WTC11 (cell line): Measurements from ENCODE around the gene GPR150. TPM values are rescaled to one million over a fixed set of nuclear protein-coding genes. Genes with fewer than 3 reads are reported as not detected.
A peak's percentile ranks its signal among the peaks of the same experiment; 100 is the strongest.

Source experiments
- ATAC-seq: fragments of 200-7000 bp; cut with Tn5 transposase; 2 replicates; pipeline ENCODE4 v1.10.0; 2021; ENCODE audit warnings: mild to moderate bottlenecking, moderate library complexity
- CTCF ChIA-PET: fragments of 300-600 bp; sonication (Branson Sonifier 250); formaldehyde crosslinking; loops from one replicate; lab custom pipeline; 2021; ENCODE audit warnings: antibody characterized with exemption; lab: Charles Lee
- POLR2A ChIA-PET: fragments of 350-600 bp; sonication (Branson Sonifier 250); formaldehyde crosslinking; loops from one replicate; lab custom pipeline; 2021; ENCODE audit warnings: antibody characterized with exemption; lab: Charles Lee
- DNase-seq: peaks from one replicate; pipeline ENCODE4 v3.0.0; 2021; ENCODE audit warnings: low spot score
- H3K27ac Mint-ChIP-seq: 2 replicates; pipeline ENCODE4 v1.8.0; 2021; ENCODE audit warnings: mixed read lengths
- H3K27me3 Mint-ChIP-seq: 2 replicates; pipeline ENCODE4 v1.8.0; 2021; ENCODE audit warnings: low read depth, mild to moderate bottlenecking, moderate library complexity, mixed read lengths
- H3K36me3 Mint-ChIP-seq: 2 replicates; pipeline ENCODE4 v1.8.0; 2021; ENCODE audit warnings: mixed read lengths
- H3K4me1 Mint-ChIP-seq: 2 replicates; pipeline ENCODE4 v1.8.0; 2022; ENCODE audit warnings: mixed read lengths
- H3K4me3 Mint-ChIP-seq: 2 replicates; pipeline ENCODE4 v1.8.0; 2021; ENCODE audit warnings: mild to moderate bottlenecking, moderate library complexity, mixed read lengths
- H3K9me3 Mint-ChIP-seq: 2 replicates; pipeline ENCODE4 v1.8.0; 2021; ENCODE audit warnings: mixed read lengths
- ELF4 ChIP-seq: sonication (generic); formaldehyde crosslinking; IDR thresholded peaks from 2 replicates; pipeline ENCODE4 v1.8.1; 2022; ENCODE audit warnings: low read depth, mild to moderate bottlenecking, moderate library complexity, missing genetic modification reagents
- FOXP1 ChIP-seq: sonication (generic); formaldehyde crosslinking; IDR thresholded peaks from 2 replicates; pipeline ENCODE4 v1.8.0; 2022; ENCODE audit warnings: missing genetic modification reagents, mild to moderate bottlenecking, moderate library complexity, borderline replicate concordance
- IRF2 ChIP-seq: sonication (generic); formaldehyde crosslinking; IDR thresholded peaks from 2 replicates; pipeline ENCODE4 v1.8.0; 2022; ENCODE audit warnings: low read depth, missing genetic modification reagents, borderline replicate concordance
- NFE2L1 ChIP-seq: sonication (generic); formaldehyde crosslinking; IDR thresholded peaks from 2 replicates; pipeline ENCODE4 v1.8.1; 2023; ENCODE audit warnings: missing genetic modification reagents
- NFYB ChIP-seq: sonication (generic); formaldehyde crosslinking; conservative IDR thresholded peaks from 2 replicates; pipeline ENCODE4 v1.8.0; 2022; ENCODE audit warnings: low read depth, missing genetic modification reagents
- RORB ChIP-seq: fragments of 250-450 bp; sonication (Bioruptor Pico); IDR thresholded peaks from 2 replicates; pipeline ENCODE4 v1.9.0; 2021; ENCODE audit warnings: mild to moderate bottlenecking
- SOX15 ChIP-seq: fragments of 250-450 bp; sonication (Bioruptor Pico); IDR thresholded peaks from 2 replicates; pipeline ENCODE4 v1.9.0; 2021; ENCODE audit warnings: mild to moderate bottlenecking
- ZNF423 ChIP-seq: fragments of 250-450 bp; sonication (Bioruptor Pico); IDR thresholded peaks from 2 replicates; pipeline ENCODE4 v2.1.2; 2022; ENCODE audit warnings: mild to moderate bottlenecking, moderate library complexity
- total RNA-seq: library from RNA; stranded (reverse); gene quantifications from 3 replicates; pipeline ENCODE4 v1.2.3, GENCODE V29; 2021
- TF ChIP-seq, protein P1 (sequence below): sonication (generic); formaldehyde crosslinking; IDR thresholded peaks from 2 replicates; pipeline ENCODE4 v1.8.1; 2023; ENCODE audit warnings: mild to moderate bottlenecking, missing genetic modification reagents, moderate library complexity
- TF ChIP-seq, protein P2 (sequence below): sonication (generic); formaldehyde crosslinking; IDR thresholded peaks from 2 replicates; pipeline ENCODE4 v1.8.1; 2022; ENCODE audit warnings: mild to moderate bottlenecking, missing genetic modification reagents, moderate library complexity, borderline replicate concordance
- TF ChIP-seq, protein P3 (sequence below): sonication (generic); formaldehyde crosslinking; IDR thresholded peaks from 2 replicates; pipeline ENCODE4 v1.8.0; 2022; ENCODE audit warnings: mild to moderate bottlenecking, missing genetic modification reagents
- TF ChIP-seq, protein P4 (sequence below): fragments of 250-450 bp; sonication (Bioruptor Pico); IDR thresholded peaks from 2 replicates; pipeline ENCODE4 v2.1.2; 2022; ENCODE audit warnings: mild to moderate bottlenecking, moderate library complexity
- TF ChIP-seq, protein P5 (sequence below): sonication (generic); formaldehyde crosslinking; IDR thresholded peaks from 2 replicates; pipeline ENCODE4 v1.8.0; 2023; ENCODE audit warnings: missing genetic modification reagents, mild to moderate bottlenecking, borderline replicate concordance
- TF ChIP-seq, protein P6 (sequence below): fragments of 200-600 bp; IDR thresholded peaks from 2 replicates; pipeline ENCODE4 v1.8.0; 2022; ENCODE audit warnings: antibody characterized with exemption

Gene GPR150
- total RNA-seq, 1 experiment from 2014 or later = 0.13 TPM

DNA sequence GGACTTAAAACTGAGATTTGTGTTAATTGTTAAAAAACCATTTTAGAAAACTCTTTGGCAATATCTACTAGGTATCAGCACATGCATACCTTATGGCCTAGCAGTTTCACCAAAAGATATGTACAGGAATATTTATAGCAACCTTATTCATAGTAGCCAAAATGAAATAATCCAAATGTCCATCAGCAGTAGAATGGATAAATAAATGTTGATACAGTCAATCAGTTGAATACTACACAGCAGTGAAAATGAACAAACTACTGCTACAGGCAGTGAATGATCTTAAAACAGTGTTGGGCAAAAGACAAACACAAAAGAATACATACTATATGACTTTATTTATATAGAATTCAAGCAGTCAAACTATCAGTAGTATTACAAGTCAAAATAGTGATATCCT, 43.1 kb downstream of the GPR150 start:
- ChIA-PET POLR2A (no interaction called here), CTCF (no interaction called here)
- TF ChIP-seq NFYB (CRISPR knock-in tag) (no peak), FOXP1 (CRISPR knock-in tag) (no peak), ZNF423 (CRISPR knock-in tag) (no peak), SOX15 (no peak)
- TF ChIP-seq, protein P1, sequence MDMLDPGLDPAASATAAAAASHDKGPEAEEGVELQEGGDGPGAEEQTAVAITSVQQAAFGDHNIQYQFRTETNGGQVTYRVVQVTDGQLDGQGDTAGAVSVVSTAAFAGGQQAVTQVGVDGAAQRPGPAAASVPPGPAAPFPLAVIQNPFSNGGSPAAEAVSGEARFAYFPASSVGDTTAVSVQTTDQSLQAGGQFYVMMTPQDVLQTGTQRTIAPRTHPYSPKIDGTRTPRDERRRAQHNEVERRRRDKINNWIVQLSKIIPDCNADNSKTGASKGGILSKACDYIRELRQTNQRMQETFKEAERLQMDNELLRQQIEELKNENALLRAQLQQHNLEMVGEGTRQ (CRISPR knock-in tag) = no peak
- TF ChIP-seq, protein P2, sequence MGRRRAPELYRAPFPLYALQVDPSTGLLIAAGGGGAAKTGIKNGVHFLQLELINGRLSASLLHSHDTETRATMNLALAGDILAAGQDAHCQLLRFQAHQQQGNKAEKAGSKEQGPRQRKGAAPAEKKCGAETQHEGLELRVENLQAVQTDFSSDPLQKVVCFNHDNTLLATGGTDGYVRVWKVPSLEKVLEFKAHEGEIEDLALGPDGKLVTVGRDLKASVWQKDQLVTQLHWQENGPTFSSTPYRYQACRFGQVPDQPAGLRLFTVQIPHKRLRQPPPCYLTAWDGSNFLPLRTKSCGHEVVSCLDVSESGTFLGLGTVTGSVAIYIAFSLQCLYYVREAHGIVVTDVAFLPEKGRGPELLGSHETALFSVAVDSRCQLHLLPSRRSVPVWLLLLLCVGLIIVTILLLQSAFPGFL (CRISPR knock-in tag) = no peak
- Mint-ChIP-seq H3K27me3 (no peaks in the 10 kb centered on the region; the same call in 1 of the 2 replicates), H3K27ac (no peak overlapping the region), H3K4me1 (0 out of 2 replicates have a peak, but pooled peaks cover 3% of the 10 kb centered on the region), H3K36me3 (no peaks in the 10 kb centered on the region), H3K9me3 (no peaks in the 10 kb centered on the region), H3K4me3 (no peak overlapping the region)
- ATAC-seq (no peak), DNase-seq (no peak)

DNA sequence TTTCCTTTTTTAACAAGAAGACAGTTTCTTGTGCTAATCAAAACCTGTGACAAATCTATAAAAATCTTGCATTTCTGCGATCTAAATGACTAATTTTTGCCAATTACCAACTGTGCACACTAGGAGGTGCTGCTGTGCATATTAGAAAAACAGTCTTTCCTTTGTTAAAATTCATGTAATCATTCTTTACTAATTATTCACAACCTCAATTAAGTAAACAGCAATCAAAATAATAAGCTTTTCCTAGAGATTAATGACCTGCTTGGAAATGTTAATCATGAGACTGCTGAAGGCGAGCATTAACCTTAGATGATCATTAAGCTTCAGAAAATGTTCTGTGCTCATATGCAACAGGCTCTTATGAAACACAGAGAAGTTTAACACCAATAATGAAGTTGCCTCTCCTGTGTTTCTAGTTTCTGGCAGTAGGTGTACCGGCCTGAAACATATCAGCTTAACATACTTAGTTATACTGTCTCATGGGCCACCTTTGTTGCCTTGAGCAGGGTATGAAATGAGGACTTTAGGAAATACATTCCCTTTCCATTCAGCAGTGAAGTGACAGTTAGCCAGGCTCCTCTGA, 44.4 kb downstream of the GPR150 start:
- CTCF ChIA-PET = interaction anchor here (0.6 to 1.0 kb wide), 6 partner anchors 13 to 430 kb away, joined by 3 to 4 read pairs (median 3); partner anchors contain the start of gene RHOBTB3

DNA sequence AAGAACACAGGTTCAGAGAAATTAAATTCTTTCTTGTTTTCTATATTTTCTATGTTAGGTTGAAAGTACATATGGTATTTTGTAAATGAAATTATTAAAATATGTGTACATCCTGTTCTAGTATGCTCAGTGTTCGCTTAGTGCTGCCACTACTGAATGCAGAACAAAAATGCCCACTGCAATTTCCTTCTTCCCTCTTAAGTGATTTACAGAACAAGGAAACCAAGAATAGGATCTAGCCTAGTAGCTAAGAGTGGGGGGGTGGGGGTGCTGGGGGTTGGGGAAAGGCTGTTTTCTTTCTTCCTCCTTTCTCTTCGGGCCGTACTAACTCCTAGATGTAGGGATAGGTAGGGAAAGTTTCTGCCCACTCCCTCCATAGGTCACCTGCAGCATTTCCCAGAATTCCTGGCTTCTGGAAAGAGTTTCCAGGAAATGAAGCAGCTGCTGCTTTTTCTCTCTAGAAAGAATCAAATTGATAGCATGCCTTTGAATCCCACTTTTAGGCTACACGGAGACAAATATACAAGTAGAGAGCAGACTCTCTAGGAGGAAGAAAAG, 47.3 kb downstream of the GPR150 start:
- Mint-ChIP-seq H3K27me3 (no peaks in the 10 kb centered on the region), H3K9me3 (no peaks in the 10 kb centered on the region), H3K4me1 (0 out of 2 replicates have a peak, but pooled peaks cover 4% of the 10 kb centered on the region), H3K36me3 (no peaks in the 10 kb centered on the region), H3K27ac (no peak overlapping the region), H3K4me3 (no peak overlapping the region)
- ChIA-PET POLR2A (no interaction called here), CTCF (interaction anchor here (0.6 kb wide), 1 partner anchor 21 kb away, joined by 3 read pairs; the partner anchor contains the start of gene RFESD)
- ATAC-seq (no peak), DNase-seq (no peak)
- TF ChIP-seq, protein P3, sequence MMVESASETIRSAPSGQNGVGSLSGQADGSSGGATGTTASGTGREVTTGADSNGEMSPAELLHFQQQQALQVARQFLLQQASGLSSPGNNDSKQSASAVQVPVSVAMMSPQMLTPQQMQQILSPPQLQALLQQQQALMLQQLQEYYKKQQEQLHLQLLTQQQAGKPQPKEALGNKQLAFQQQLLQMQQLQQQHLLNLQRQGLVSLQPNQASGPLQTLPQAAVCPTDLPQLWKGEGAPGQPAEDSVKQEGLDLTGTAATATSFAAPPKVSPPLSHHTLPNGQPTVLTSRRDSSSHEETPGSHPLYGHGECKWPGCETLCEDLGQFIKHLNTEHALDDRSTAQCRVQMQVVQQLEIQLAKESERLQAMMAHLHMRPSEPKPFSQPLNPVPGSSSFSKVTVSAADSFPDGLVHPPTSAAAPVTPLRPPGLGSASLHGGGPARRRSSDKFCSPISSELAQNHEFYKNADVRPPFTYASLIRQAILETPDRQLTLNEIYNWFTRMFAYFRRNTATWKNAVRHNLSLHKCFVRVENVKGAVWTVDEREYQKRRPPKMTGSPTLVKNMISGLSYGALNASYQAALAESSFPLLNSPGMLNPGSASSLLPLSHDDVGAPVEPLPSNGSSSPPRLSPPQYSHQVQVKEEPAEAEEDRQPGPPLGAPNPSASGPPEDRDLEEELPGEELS (CRISPR knock-in tag) = no peak
- TF ChIP-seq, protein P4, sequence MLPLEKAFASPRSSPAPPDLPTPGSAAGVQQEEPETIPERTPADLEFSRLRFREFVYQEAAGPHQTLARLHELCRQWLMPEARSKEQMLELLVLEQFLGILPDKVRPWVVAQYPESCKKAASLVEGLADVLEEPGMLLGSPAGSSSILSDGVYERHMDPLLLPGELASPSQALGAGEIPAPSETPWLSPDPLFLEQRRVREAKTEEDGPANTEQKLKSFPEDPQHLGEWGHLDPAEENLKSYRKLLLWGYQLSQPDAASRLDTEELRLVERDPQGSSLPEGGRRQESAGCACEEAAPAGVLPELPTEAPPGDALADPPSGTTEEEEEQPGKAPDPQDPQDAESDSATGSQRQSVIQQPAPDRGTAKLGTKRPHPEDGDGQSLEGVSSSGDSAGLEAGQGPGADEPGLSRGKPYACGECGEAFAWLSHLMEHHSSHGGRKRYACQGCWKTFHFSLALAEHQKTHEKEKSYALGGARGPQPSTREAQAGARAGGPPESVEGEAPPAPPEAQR (CRISPR knock-in tag) = no peak
- TF ChIP-seq, protein P2 (CRISPR knock-in tag) = no peak
- TF ChIP-seq, protein P5, sequence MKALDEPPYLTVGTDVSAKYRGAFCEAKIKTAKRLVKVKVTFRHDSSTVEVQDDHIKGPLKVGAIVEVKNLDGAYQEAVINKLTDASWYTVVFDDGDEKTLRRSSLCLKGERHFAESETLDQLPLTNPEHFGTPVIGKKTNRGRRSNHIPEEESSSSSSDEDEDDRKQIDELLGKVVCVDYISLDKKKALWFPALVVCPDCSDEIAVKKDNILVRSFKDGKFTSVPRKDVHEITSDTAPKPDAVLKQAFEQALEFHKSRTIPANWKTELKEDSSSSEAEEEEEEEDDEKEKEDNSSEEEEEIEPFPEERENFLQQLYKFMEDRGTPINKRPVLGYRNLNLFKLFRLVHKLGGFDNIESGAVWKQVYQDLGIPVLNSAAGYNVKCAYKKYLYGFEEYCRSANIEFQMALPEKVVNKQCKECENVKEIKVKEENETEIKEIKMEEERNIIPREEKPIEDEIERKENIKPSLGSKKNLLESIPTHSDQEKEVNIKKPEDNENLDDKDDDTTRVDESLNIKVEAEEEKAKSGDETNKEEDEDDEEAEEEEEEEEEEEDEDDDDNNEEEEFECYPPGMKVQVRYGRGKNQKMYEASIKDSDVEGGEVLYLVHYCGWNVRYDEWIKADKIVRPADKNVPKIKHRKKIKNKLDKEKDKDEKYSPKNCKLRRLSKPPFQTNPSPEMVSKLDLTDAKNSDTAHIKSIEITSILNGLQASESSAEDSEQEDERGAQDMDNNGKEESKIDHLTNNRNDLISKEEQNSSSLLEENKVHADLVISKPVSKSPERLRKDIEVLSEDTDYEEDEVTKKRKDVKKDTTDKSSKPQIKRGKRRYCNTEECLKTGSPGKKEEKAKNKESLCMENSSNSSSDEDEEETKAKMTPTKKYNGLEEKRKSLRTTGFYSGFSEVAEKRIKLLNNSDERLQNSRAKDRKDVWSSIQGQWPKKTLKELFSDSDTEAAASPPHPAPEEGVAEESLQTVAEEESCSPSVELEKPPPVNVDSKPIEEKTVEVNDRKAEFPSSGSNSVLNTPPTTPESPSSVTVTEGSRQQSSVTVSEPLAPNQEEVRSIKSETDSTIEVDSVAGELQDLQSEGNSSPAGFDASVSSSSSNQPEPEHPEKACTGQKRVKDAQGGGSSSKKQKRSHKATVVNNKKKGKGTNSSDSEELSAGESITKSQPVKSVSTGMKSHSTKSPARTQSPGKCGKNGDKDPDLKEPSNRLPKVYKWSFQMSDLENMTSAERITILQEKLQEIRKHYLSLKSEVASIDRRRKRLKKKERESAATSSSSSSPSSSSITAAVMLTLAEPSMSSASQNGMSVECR = no peak
- TF ChIP-seq ELF4 (CRISPR knock-in tag) (no peak), IRF2 (no peak), FOXP1 (CRISPR knock-in tag) (no peak), RORB (no peak)

More for the DNA sequence above, 44.4 kb downstream of the GPR150 start:
- ATAC-seq = no peak
- H3K9me3 Mint-ChIP-seq = no peaks in the 10 kb centered on the region
- no peaks in the 10 kb centered on the region; the same call in 1 of the 2 replicates for H3K27me3 Mint-ChIP-seq
- TF ChIP-seq, protein P6, sequence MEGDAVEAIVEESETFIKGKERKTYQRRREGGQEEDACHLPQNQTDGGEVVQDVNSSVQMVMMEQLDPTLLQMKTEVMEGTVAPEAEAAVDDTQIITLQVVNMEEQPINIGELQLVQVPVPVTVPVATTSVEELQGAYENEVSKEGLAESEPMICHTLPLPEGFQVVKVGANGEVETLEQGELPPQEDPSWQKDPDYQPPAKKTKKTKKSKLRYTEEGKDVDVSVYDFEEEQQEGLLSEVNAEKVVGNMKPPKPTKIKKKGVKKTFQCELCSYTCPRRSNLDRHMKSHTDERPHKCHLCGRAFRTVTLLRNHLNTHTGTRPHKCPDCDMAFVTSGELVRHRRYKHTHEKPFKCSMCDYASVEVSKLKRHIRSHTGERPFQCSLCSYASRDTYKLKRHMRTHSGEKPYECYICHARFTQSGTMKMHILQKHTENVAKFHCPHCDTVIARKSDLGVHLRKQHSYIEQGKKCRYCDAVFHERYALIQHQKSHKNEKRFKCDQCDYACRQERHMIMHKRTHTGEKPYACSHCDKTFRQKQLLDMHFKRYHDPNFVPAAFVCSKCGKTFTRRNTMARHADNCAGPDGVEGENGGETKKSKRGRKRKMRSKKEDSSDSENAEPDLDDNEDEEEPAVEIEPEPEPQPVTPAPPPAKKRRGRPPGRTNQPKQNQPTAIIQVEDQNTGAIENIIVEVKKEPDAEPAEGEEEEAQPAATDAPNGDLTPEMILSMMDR = peak; percentile 10; the same call in 1 of the 2 replicates
- TF ChIP-seq NFE2L1 (CRISPR knock-in tag) = no peak
- no peak overlapping the region for H3K4me3 Mint-ChIP-seq
- POLR2A ChIA-PET = no interaction called here
- no peak for DNase-seq
- no peaks in the 10 kb centered on the region for H3K36me3 Mint-ChIP-seq
- H3K4me1 Mint-ChIP-seq = 0 out of 2 replicates have a peak, but pooled peaks cover 3% of the 10 kb centered on the region
- H3K27ac Mint-ChIP-seq = no peak overlapping the region
